HG03354 (cell line): ENCODE measurements around the gene KRTAP1-5.
"Not testable (repeated sequence)": the region's sequence is repeated elsewhere in the genome, so short reads cannot be mapped to it uniquely, and the experiment has no call there.

Source experiments
- ATAC-seq: cut with Tn5 transposase; IDR thresholded peaks from one replicate; pipeline ENCODE4 v1.9.1; 2021; ENCODE audit warnings: mild to moderate bottlenecking; ENCODE audit not compliant: unreplicated experiment, poor library complexity, severe bottlenecking

Gene KRTAP1-5

DNA sequence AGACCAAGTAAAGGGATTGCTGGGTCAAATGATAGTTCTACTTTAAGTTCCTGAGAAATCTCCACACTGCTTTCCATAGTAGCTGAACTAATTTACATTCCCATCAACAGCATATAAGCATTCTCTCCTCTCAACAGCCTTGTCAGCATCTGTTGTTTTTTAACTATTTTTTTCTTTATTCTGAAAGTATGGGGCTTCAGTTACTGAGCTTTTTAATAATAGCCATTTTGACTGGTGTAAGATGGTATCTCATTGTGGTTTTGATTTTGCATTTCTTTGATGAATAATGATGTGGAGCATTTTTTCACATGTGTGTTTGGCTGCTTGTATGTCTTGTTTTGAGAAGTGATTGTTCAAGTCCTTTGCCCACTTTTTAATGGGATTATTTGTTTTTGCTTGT is 25.6 kb upstream of the KRTAP1-5 start:
- no peak for ATAC-seq

- no peak for ATAC-seq
Observed at GRCh38 chr17:41049110-41049509, 22.1 kb upstream of the KRTAP1-5 start.

DNA sequence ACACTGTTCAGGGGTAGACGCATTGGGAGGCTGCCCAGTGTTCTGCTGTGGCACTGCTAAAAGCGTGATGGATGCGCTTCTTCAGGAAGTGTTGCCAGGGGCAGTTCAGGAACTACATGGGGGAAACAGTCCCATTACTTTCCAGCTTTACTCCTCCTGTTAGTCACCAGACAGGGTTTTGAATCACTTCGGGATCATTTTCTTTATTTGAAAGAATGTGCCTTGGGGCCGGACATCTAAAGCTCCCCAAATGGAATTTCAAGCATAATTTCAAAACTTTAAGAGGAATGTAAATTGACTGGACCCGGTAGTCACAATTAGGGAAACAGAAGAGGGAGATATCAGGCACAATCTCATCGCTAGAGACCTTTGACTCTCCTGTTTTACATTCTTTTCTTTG is 21.4 kb upstream of the KRTAP1-5 start:
- no peak for ATAC-seq

DNA sequence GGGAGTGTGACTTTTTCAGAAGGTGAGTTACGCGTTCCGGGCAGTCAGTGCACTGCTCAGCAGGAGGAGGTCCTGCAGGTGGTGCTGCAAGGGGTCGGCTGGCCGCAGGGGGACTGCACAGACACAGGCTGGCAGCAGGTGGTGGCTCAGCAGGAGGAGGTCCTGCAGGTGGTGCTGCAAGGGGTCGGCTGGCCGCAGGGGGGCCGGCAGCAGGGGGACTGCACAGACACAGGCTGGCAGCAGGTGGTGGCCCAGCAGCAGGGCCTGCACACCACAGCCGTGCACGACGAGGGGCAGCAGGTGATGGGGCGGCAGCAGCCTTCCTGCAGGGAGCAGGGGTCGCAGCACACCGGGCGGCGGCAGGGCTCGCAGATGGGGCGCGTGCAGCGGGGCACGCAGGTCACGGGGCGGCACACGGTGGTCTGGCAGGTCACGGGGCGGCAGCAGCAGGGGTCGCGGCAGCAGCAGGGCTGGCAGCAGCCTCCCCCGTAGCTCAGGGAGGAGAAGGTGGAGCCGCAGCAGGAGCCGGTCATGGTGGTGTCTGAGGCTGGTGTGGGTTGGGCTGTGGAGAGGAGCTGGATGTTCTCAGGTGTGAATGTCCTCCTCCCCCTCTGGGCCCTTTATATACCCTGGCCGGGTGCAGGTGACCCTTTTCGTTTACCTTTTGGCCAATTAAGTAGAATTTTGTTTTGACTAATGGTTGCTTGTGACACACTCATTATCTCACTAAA is 19.9 kb upstream of the KRTAP1-5 start, which contains the start of gene KRTAP2-1:
KRTAP2-1 (minus strand) TSS at position 582 of the 731 bp plus-strand sequence; CDS start at position 533, 49 bp downstream.
- not testable (repeated sequence) for ATAC-seq

GRCh38 chr17:41042953-41043352 is 15.9 kb upstream of the KRTAP1-5 start:
- no peak for ATAC-seq

- ATAC-seq: not testable (repeated sequence)
Observed at GRCh38 chr17:41040783-41041571, 14.0 kb upstream of the KRTAP1-5 start, which contains the start of gene KRTAP1-1. Gene KRTAP1-1, minus strand, starts transcription at chr17:41041450. Its CDS starts 53 bp downstream, at chr17:41041397.

DNA sequence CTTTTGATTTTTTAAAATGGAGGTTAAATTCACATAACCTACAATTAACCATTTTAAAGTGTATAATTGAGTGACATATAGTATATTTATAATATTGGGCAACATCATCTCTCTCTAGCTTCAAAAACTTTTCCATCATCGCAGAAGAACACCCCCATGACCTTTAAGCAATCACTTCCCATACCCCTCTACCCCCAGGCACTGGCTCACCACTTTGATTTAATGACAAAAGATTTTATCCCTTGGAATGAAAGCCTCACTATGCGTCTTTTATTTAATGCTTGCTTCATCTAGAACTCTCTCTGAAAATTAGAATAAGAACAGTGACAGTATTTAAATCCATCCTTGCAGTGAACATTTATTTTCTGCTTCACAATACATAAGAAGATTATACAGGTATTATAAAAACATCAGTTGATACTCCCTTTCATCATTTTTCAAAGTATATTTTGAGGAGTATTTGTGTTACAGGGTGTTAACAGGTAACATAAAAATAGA is 10.9 kb upstream of the KRTAP1-5 start:
- ATAC-seq: no peak

GRCh38 chr17:41034346-41034935 is 7.4 kb upstream of the KRTAP1-5 start, which contains the start of gene KRTAP1-3:
Gene KRTAP1-3, minus strand, starts transcription at chr17:41034874. Its CDS starts 53 bp downstream, at chr17:41034821.
- not testable (repeated sequence) for ATAC-seq

DNA sequence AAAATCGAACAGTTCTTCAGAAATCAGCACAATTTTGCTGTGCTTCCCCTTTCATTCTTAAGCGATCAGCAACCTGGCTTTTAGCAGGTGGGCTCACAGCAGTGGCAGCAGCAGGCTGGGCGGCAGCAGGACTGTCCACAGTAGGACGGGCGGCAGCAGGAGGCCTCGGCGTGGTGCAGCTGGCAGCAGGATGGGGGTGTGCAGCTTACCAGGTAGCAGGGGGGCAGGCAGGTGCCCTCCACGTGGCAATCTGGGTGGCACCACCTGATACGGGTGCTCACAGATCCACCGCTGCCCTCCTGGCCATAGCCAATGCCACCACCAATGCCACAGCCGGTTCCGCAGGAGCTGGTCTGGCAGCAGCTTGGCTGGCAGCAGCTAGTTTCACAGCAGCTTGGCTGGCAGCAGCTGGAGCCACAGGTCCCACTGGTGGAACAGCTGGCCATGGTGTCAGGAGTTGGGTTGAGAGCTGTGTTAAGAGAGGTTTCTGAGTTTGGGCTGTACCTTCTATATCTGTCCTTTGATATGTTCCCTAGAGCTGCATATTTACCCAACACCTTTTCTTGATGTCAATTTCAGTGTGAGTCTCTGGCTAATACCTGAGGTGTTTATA is 2.7 kb upstream of the KRTAP1-5 start, which contains the start of gene KRTAP1-4:
KRTAP1-4 (minus strand) TSS at position 563 of the 613 bp plus-strand sequence; CDS start at position 446, 117 bp downstream.
- ATAC-seq: no peak

- no peak for ATAC-seq
Observed at GRCh38 chr17:41024697-41025096, 2.3 kb downstream of the KRTAP1-5 start.

DNA sequence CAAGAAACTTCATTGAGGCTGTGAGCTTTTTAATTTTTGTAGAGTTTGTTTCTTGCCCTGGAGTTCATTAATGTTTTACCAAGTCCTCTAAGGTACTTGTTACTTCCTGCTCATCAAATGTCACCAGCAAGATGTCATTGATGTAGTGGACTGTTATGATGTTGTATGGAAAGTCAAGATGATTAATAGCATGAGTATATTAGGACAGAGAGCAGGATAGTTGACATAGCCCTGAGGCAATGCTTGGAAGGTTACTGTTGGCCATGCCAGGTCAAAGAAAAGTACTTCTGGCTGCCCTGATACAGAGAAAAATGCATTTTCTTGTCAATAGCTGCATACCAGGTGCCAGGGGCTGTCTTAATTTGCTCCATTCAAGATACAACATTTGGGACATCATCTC is 6.7 kb downstream of the KRTAP1-5 start:
- ATAC-seq: no peak

DNA sequence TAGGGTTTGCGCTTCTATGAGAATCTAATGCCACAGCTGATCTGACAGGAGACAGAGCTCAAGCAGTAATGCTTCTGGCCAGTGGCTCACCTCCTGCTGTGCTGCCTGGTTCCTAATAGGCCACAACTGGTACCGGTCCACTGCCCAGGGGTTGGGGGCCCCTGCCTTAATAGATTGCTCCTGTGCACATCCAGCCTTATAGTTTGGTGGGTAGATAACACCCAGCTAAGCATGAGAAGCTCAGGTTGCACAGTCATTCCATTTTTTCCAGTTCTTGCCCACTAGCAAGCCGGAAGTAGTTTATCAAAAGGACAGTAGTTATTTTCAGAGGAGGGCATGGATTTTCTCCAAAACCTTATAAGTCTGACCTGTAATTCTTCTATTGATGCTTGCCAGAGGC is 7.6 kb downstream of the KRTAP1-5 start:
- ATAC-seq: no peak

GRCh38 chr17:41018541-41018940 is 8.5 kb downstream of the KRTAP1-5 start:
- ATAC-seq: no peak

DNA sequence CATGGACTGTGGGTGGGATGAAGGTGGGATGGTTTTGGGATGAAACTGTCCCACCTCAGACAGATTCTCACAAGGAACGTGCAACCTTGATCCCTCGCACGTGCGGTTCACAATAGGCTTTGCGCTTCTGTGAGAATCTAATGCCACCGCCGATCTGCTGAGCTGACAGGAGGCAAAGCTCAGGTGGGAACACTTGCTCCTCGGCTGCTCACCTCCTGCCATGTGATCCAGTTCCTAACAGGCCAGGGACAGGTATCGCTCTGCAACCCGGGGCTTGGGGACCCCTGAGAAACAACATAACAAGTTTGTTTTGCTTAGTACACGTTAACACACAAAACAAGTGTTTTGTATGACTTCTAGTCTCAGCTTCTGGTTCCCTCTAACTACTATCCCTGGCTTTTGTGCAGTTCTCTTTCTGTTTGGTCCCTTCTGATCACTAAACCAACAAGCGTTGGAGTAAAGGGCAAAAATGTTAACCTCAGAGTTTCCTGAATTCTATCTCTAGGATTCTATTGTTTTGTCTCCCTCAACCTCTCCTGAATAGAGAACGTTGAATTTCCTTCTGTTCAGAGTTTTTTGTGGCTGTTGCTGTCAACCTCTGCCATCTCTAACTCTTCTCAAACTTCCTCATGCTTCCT is 10.3 kb downstream of the KRTAP1-5 start:
- no peak for ATAC-seq

DNA sequence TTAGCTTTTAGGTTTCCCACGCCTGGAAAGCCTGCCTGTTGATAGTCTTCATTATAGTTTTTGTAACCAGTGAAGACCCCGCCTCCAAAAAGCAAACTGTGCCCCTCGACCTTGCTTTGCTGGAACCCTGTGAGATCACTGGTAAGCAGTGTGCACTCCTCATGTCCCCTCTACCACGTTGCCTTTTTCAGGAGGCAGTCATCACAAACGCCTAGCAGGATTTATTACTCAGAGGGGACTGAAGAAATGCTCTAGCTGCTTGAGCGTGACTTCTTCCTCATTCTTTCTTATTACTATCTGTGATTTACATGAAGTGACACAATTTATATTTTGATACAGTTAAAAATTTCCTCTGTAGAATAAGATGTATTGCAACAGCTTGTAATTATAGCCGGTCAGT is 11.6 kb downstream of the KRTAP1-5 start:
- ATAC-seq: no peak

DNA sequence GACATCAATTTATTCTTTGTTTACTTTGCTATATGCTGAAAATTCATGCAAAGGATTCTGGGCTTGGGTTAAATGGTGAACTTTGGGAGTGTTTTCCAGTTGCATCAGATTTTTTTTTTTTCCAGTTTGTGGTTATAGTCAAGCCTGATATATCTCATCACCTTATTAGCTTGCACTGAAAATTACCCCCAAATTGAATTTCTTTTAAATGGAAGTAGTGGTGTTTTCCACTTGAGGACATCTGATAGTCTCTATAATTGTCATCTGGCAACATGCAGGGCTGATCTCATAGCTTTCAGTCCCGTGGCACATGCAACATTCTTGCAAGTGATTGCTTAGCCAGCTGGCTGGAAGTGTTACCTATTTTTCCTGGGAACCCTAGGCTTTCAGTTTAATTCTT is 13.4 kb downstream of the KRTAP1-5 start:
- ATAC-seq: no peak

- no peak for ATAC-seq
Observed at GRCh38 chr17:41013181-41013580, 13.8 kb downstream of the KRTAP1-5 start.

- ATAC-seq: no peak
Observed at GRCh38 chr17:41012326-41013120, 14.5 kb downstream of the KRTAP1-5 start.
